B cell (primary cell): ENCODE measurements around the gene CYS1. TPM values are rescaled to one million over a fixed set of nuclear protein-coding genes. Genes with fewer than 3 reads are reported as not detected.

ENCODE experiments used
- ATAC-seq: fragments of 200-7000 bp; cut with Tn5 transposase; one replicate; pipeline ENCODE4 v1.10.0; 2021; ENCODE audit warnings: low read depth, mild to moderate bottlenecking, moderate number of reproducible peaks, moderate library complexity
- CTCF ChIA-PET: fragments of 350-600 bp; sonication (Branson Sonifier 250); formaldehyde crosslinking; loops from one replicate; lab custom pipeline; 2021; ENCODE audit warnings: antibody characterized with exemption, inconsistent platforms; lab: Charles Lee
- POLR2A ChIA-PET: fragments of 350-600 bp; sonication (Branson Sonifier 250); formaldehyde crosslinking; loops from one replicate; lab custom pipeline; 2021; ENCODE audit warnings: antibody characterized with exemption; lab: Charles Lee
- DNase-seq: peaks from one replicate; pipeline ENCODE4 v3.0.0; 2013
- H2AFZ ChIP-seq: 2 replicates; pipeline ENCODE4 v1.6.1; 2012; ENCODE audit warnings: mild to moderate bottlenecking, low read depth, low read length; ENCODE audit not compliant: insufficient read depth, poor library complexity, severe bottlenecking
- H3K27ac ChIP-seq, 2 donors: 1 replicate in 1 of 2; 2 replicates in 1 of 2; pipeline ENCODE4 v1.5.1; 2012 to 2013; ENCODE audit warnings: low read length in 2 of 2, mild to moderate bottlenecking in 2 of 2, moderate library complexity in 1 of 2
- H3K27me3 ChIP-seq, 4 experiments: fragments of 200-600 bp in 1 of 4; sonication (generic) in 1 of 4; replicated peaks in 1 of 4; 1 replicate in 2 of 4; 2 replicates in 2 of 4; pipeline versions ENCODE4 v1.6.1 to v1.7.0; 2013 to 2016; ENCODE audit warnings: low read length in 3 of 4, mild to moderate bottlenecking in 2 of 4, mixed read lengths in 1 of 4, moderate library complexity in 1 of 4; ENCODE audit not compliant: insufficient read depth in 4 of 4, control insufficient read depth in 3 of 4; ENCODE audit errors: control extremely low read depth in 1 of 4
- H3K36me3 ChIP-seq, 2 experiments: replicated peaks in 1 of 2; 1 replicate in 1 of 2; 2 replicates in 1 of 2; pipeline versions ENCODE4 v1.6.1 to v1.7.1; 2013; ENCODE audit warnings: low read length in 1 of 2; ENCODE audit not compliant: insufficient read depth in 2 of 2, control insufficient read depth in 1 of 2; ENCODE audit errors: control extremely low read depth in 1 of 2, extremely low read depth in 1 of 2
- H3K4me1 ChIP-seq, 2 donors: fragments of 200-600 bp in 1 of 2; sonication (generic) in 1 of 2; 1 replicate in 1 of 2; 2 replicates in 1 of 2; pipeline versions ENCODE4 v1.5.1 to v1.6.1; 2013 to 2017; ENCODE audit warnings: low read length in 2 of 2; ENCODE audit not compliant: control insufficient read depth in 2 of 2, insufficient read depth in 2 of 2
- H3K4me2 ChIP-seq: replicated peaks from 2 replicates; pipeline ENCODE3; 2012; ENCODE audit warnings: mild to moderate bottlenecking, low read depth, low read length; ENCODE audit not compliant: poor library complexity, severe bottlenecking
- H3K4me3 ChIP-seq, 5 experiments: fragments of 200-600 bp in 1 of 5; sonication (generic) in 1 of 5; 1 replicate in 3 of 5; 2 replicates in 2 of 5; pipeline versions ENCODE4 v1.5.1 to v1.7.0; 2011 to 2016; ENCODE audit warnings: low read length in 4 of 5, mild to moderate bottlenecking in 4 of 5, low read depth in 2 of 5, control low read depth in 1 of 5, moderate library complexity in 1 of 5; ENCODE audit not compliant: insufficient read depth in 1 of 5; ENCODE audit errors: control extremely low read depth in 1 of 5, extremely low read depth in 1 of 5
- H3K79me2 ChIP-seq: fragments of 200-600 bp; sonication (generic); one replicate; pipeline ENCODE4 v1.6.0; 2016; ENCODE audit warnings: low read length; ENCODE audit not compliant: control insufficient read depth, insufficient read depth
- H3K9ac ChIP-seq: fragments of 200-600 bp; sonication (generic); 2 replicates; pipeline ENCODE4 v1.6.1; 2017; ENCODE audit warnings: mild to moderate bottlenecking, low read length, moderate library complexity
- H3K9me3 ChIP-seq, 3 donors: one replicate each; pipeline versions ENCODE4 v1.6.1 to v1.7.1; 2013; ENCODE audit warnings: low read length in 2 of 3; ENCODE audit not compliant: control insufficient read depth in 2 of 3, insufficient read depth in 1 of 3; ENCODE audit errors: control extremely low read depth in 1 of 3
- H4K20me1 ChIP-seq: 2 replicates; pipeline ENCODE4 v1.6.0; 2012; ENCODE audit warnings: mild to moderate bottlenecking, low read length; ENCODE audit not compliant: insufficient read depth, control insufficient read depth, poor library complexity, severe bottlenecking
- H3K27ac Mint-ChIP-seq: one replicate; pipeline ENCODE4 v1.8.0; 2021; ENCODE audit warnings: mixed read lengths
- H3K27me3 Mint-ChIP-seq: one replicate; pipeline ENCODE4 v1.8.0; 2021; ENCODE audit warnings: mixed read lengths
- H3K4me1 Mint-ChIP-seq: one replicate; pipeline ENCODE4 v1.8.0; 2021; ENCODE audit warnings: mixed read lengths
- H3K4me3 Mint-ChIP-seq: one replicate; pipeline ENCODE4 v1.8.0; 2021; ENCODE audit warnings: mixed read lengths
- H3K9me3 Mint-ChIP-seq: one replicate; pipeline ENCODE4 v1.8.0; 2022; ENCODE audit warnings: mixed read lengths; ENCODE audit not compliant: insufficient read depth
- CTCF ChIP-seq: fragments of 200-600 bp; IDR thresholded peaks from one replicate; pipeline ENCODE4 v1.8.0; 2022; ENCODE audit warnings: antibody characterized with exemption, mild to moderate bottlenecking
- EZH2 ChIP-seq: IDR thresholded peaks from 2 replicates; pipeline ENCODE4 v1.6.1; 2012; ENCODE audit warnings: borderline replicate concordance, low read depth, mild to moderate bottlenecking, moderate library complexity, low read length; ENCODE audit not compliant: insufficient read depth, poor library complexity, severe bottlenecking
- WGBS: methylation state at CpG from one replicate; pipeline ENCODE4 v1.1.5; 2013; ENCODE audit warnings: missing lambda C conversion rate; ENCODE audit not compliant: insufficient coverage; 5-methylcytosine and 5-hydroxymethylcytosine counted together
- intact Hi-C: fragments of 100-400 bp; cut with micrococcal nuclease; formaldehyde crosslinking; loops from one replicate; pipeline ENCODE4 v1.10.0; 2022
- polyA plus RNA-seq: library from polyadenylated mRNA; depleted of rRNA; stranded (reverse); fragments of >200 nt; gene quantifications from 2 replicates; pipeline ENCODE4 v1.2.3, GENCODE V29; 2012
- total RNA-seq, 2 donors: library from RNA; stranded (reverse); fragments of 120-200 nt in 1 of 2; gene quantifications; 1 replicate in 1 of 2; 2 replicates in 1 of 2; pipeline versions ENCODE4 v1.2.3 to v1.2.4, GENCODE V29; 2013 to 2022

CYS1 gene
- total and polyA plus RNA-seq, 2 donors (not counting 1 experiment from before 2014, with no cell fraction given) = not detected

GRCh38 chr2:10125842-10126631, 45.8 kb upstream of the CYS1 start:
- H2AFZ ChIP-seq = no peak overlapping the region
- H3K4me3 ChIP-seq = no peak overlapping the region
- H3K27ac ChIP-seq = no peak overlapping the region
- 87% methylated on average over 4 of the region's 6 CpGs for WGBS
- ATAC-seq (no peak), DNase-seq (no peak)
- peaks cover 6% of the 10 kb centered on the region for H4K20me1 ChIP-seq
- TF ChIP-seq CTCF (no peak), EZH2 (no peak)
- ChIA-PET CTCF (interaction anchor here (0.8 to 5.7 kb wide), 19 partner anchors 15 to 472 kb away, joined by 3 to 193 read pairs (median 7); no protein-coding TSS in a partner anchor), POLR2A (interaction anchor here (0.7 to 1.1 kb wide), 2 partner anchors 97 to 309 kb away, joined by 3 to 7 read pairs; no protein-coding TSS in a partner anchor)
- peaks cover 23 to 24% of the 10 kb centered on the region in 2 donors for H3K4me1 ChIP-seq
- no peaks in the 10 kb centered on the region for H3K9me3 ChIP-seq
- H3K27ac Mint-ChIP-seq = no peak overlapping the region
- H3K27me3 Mint-ChIP-seq = peaks cover 10% of the 10 kb centered on the region
- peaks cover 34% of the 10 kb centered on the region for H3K79me2 ChIP-seq
- H3K9ac ChIP-seq = no peak overlapping the region
- intact Hi-C loops = loop anchor here (2.0 to 10.0 kb wide), 4 partner anchors 53 to 685 kb away; no protein-coding TSS in a partner anchor
- H3K4me1 Mint-ChIP-seq = peaks cover 20% of the 10 kb centered on the region
- H3K36me3 ChIP-seq = no peaks in the 10 kb centered on the region
- H3K27me3 ChIP-seq = peaks cover 0 to 17% (median 8%) of the 10 kb centered on the region in 4 experiments
- H3K9me3 Mint-ChIP-seq = no peaks in the 10 kb centered on the region
- H3K4me3 Mint-ChIP-seq = no peak overlapping the region
- no peak overlapping the region for H3K4me2 ChIP-seq
